Hematopoietic multipotent progenitor cell treated with erythropoietin and hydrocortisone succinate and interleukin-3 and kit ligand, for 17 days (in vitro differentiated cells): ENCODE results near the gene TRMT112.

Experiments
- DNase-seq: peaks from one replicate; pipeline ENCODE4 v3.0.0-alpha.2; 2015; ENCODE audit warnings: low spot score

Gene TRMT112

GRCh38 chr11:64317325-64317960 is at the start of gene TRMT112:
TSS of gene TRMT112 (minus strand) at chr11:64317559. CDS start at chr11:64317526, 33 bp downstream.
- peak; percentile 99 for DNase-seq

DNA sequence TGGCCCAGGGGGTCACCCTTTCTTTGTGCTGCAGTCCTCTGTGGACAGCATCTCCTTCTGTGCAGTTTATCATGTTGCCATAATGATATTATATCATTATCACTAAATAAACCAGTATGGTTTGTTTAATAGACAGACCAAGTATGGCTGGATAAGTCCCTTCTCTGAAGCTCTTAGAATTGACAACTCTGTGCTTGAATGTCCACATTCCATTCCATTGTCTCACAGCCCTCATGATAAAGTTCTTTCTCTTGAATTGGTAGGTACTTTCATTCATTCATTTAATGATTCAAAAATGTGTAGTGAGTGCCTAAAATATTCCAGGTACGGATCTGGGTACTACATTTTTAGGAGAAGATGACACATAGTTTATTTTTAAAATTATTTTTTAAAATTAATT is 49.4 kb upstream of the TRMT112 start:
- DNase-seq: no peak

- no peak for DNase-seq
Measured at GRCh38 chr11:64364911-64365310, 47.6 kb upstream of the TRMT112 start.

DNA sequence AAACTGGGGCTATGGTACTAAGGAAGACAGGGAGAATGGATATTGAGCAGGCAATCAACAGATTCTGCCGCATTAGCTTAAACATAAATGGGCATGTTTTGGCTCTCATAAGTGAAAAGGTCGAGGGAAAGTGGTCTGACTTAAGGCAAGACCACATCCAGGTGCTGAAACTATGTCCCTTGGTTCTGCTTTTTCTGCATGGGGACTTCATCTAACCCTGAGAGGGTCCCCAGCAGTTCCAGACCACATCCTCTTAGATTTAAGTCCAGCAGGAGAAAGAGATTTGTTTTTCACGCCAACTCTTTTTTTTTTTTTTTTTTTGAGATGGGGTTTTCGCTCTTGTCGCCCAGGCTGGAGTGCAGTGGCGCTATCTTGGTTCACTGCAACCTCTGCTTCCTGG is 47.1 kb upstream of the TRMT112 start:
- DNase-seq: no peak

GRCh38 chr11:64362339-64362738 is 45.0 kb upstream of the TRMT112 start:
- DNase-seq: no peak

- DNase-seq: no peak
Measured at GRCh38 chr11:64361659-64362058, 44.3 kb upstream of the TRMT112 start.

DNA sequence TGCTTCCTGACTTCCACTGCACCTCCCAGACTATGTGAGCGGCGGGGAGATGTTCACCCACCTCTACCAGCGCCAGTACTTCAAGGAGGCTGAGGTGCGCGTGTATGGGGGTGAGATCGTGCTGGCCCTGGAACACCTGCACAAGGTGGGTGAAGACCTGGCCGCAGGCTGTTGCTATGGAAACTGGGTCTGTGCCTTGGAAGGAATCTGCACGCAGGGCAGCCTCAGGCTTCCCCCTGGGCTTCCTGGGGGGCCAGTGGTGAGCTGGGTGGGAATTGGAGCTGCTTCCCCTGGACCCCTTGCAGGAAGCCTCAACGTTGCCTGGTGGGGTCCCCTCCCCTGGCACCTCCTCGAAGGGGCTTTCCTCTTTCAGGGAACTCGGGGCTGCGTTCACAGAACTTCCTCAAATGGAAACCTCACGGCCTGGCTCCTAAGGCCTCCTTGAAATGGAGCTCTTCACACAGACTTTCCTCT is 43.1 kb upstream of the TRMT112 start:
- DNase-seq: no peak

DNA sequence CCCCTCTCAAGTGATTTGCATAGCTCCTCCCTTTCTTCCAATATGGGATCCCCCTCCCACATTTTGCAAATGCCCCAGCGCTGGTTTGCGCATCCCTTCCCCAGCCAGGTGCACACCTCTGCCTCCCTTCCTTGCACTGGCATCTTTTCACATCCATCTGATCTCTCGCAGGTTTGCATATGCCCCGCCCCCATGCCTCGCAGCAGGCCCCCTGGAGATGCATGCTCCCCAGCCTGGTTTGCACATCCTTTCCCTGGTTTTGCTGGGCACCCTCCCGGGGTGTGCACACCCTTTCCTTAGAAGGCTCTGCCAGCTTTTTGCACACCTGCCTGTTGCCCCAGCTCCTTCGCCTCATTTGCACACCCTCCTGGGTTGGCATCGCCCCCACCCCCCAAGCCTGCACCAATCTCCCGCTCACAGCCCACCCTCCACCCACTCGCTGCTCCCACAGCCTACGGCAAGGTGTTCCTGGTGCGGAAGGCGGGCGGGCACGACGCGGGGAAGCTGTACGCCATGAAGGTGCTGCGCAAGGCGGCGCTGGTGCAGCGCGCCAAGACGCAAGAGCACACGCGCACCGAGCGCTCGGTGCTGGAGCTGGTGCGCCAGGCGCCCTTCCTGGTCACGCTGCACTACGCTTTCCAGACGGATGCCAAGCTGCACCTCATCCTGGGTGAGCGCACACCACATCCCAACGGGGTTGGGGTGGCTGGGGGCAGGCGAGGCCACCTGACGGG is 42.5 kb upstream of the TRMT112 start:
- no peak for DNase-seq

- DNase-seq: peak; percentile 63
Measured at GRCh38 chr11:64358907-64359711, 41.8 kb upstream of the TRMT112 start, which contains the start of gene RPS6KA4. TSS of gene RPS6KA4 (plus strand) at chr11:64359162. CDS start at chr11:64359236, 74 bp downstream.

GRCh38 chr11:64358536-64358906 is 41.2 kb upstream of the TRMT112 start:
- DNase-seq: no peak

GRCh38 chr11:64357904-64358535 is 40.7 kb upstream of the TRMT112 start:
- peak; percentile 65 for DNase-seq

- DNase-seq: no peak
Measured at GRCh38 chr11:64357446-64357845, 40.1 kb upstream of the TRMT112 start.

GRCh38 chr11:64356498-64357411 is 39.4 kb upstream of the TRMT112 start:
- DNase-seq: peak; percentile 45

DNA sequence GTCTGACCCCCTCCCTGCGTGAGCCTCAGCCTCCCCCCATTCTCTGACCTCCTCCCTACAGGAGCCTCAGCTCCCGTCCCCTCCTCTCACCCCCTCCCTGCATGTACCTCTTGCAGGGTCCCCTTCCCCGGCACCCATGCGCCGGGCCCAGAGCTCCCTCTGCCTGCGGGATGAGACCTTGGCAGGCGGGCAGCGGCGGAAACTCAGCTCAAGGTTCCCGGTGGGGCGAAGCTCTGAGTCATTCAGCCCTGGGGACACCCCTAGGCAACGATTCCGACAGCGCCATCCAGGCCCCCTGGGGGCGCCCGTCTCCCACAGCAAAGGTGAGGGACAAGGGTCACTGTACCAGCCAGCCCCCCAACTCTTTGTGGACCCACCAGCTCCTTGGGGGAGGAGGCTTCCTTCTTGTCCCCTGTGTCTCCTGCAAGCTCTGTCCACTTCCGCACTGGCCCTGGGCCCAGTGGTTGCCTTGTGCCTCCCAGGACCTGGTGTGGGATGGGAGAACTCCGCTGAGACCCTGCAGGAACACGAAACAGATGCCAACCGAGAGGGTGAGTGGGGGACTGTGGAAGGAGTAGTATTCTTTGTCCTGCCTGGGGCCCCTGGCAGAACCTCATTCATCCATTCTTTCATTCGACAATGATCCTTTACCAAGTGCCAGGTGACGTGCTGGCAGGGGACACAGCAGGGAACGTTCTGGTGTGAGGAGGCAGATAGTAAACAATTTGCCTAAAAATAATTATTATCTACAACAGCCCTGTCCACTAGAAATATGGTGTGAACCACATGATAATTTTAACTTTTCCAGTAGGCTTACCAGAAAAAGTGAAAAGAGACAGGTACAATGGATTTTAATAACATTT is 38.0 kb upstream of the TRMT112 start:
- DNase-seq: peak; percentile 80

DNA sequence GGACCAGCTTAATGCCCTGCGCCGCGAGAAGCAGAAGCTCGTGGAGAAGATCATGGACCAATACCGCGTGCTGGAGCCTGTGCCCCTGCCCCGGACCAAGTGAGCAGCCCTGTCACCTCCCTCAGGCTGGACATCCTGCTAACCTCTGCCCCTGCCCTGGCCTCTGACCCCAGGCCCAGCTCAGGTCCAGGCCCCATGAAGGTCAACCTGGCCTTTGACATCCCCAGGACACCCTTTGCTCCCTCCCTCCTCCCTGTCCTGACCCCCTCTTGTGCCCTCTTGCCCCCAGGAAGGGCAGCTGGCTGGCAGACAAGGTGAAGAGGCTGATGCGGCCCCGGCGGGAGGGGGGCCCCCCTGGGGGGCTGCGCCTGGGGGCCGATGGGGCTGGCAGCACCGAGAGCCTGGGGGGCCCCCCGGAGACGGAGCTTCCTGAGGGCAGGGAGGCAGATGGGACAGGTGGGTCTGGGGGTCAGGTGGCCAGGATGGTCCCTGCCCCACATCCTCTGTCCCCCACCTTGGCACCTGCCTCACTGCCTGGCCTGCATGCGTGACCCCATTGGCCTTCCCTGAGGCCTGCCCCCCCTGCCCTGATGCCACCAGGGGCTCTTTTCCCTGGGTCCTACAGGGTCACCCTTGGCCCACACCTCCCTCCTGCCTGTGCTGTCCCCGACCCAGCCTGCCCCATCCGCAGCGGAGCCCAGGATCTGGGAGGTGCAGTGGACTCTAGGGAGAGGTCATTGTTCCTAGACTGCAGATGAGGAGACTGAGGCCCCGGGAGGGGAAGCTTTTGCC is 36.6 kb upstream of the TRMT112 start:
- no peak for DNase-seq

GRCh38 chr11:64352995-64353714 is 35.8 kb upstream of the TRMT112 start:
- DNase-seq: no peak

- DNase-seq: no peak
Measured at GRCh38 chr11:64352099-64352994, 35.0 kb upstream of the TRMT112 start.
